ENCODE measurements around the gene COL4A3. TPM values are rescaled to one million over a fixed set of nuclear protein-coding genes. Genes with fewer than 3 reads are reported as not detected.

The COL4A3 gene
- total RNA-seq, 1 experiment from 2014 or later: 0.15 TPM

GRCh38 chr2:227163485-227163997 is 883 bp upstream of the COL4A3 start:
- Histone ChIP-seq H2BK12ac (ENCODE audit: insufficient read length, low read depth, low read length) (no peak overlapping the region), H3K4me2 (ENCODE audit: insufficient read depth, insufficient read length, low read length) (peak overlapping the region; percentile 73), H4K91ac (ENCODE audit: insufficient read length, low read depth, low read length) (no peak overlapping the region), H3T11ph (ENCODE audit: low read length) (no peak overlapping the region), H3K23ac (ENCODE audit: insufficient read length, low read depth, low read length) (no peak overlapping the region), H3K79me2 (ENCODE audit: insufficient read depth, low read length) (no peaks in the 10 kb centered on the region), H3K4me1 (ENCODE audit: insufficient read depth, low read length) (no peaks in the 10 kb centered on the region; the same call in 1 of the 2 replicates), H3K18ac (ENCODE audit: insufficient read length, low read depth, low read length) (no peak overlapping the region), H2BK15ac (ENCODE audit: low read depth, low read length) (no peak overlapping the region), H3K14ac (ENCODE audit: insufficient read depth, low read length) (no peak overlapping the region), H2BK20ac (ENCODE audit: low read depth, low read length, poor library complexity, severe bottlenecking) (no peak overlapping the region), H3K79me1 (ENCODE audit: insufficient read depth, low read depth, low read length, poor library complexity, severe bottlenecking) (no peaks in the 10 kb centered on the region), H2AK5ac (ENCODE audit: insufficient read length, low read length) (no peak overlapping the region), H3K9ac (ENCODE audit: extremely low read depth, insufficient read length, low read length) (no peak overlapping the region), H2BK5ac (ENCODE audit: insufficient read length, low read length) (no peak overlapping the region), H3K27me3 (ENCODE audit: insufficient read depth, low read length) (peaks cover 6% of the 10 kb centered on the region; the same call in 1 of the 2 replicates), H4K5ac (ENCODE audit: insufficient read length, low read depth, low read length) (no peak overlapping the region), H3K56ac (ENCODE audit: insufficient read length, low read depth, low read length) (no peak overlapping the region), H4K8ac (replicated peaks; ENCODE audit: insufficient read length, low read depth, low read length) (no peak overlapping the region), H4K20me1 (ENCODE audit: control insufficient read depth, insufficient read depth, insufficient read length) (no peaks in the 10 kb centered on the region), H3K23me2 (ENCODE audit: insufficient read length, low read depth, low read length, poor library complexity, severe bottlenecking) (peaks cover 14% of the 10 kb centered on the region), H2BK120ac (ENCODE audit: low read depth, low read length, poor library complexity, severe bottlenecking) (no peak overlapping the region), H2AFZ (ENCODE audit: low read length) (no peak overlapping the region), H3K9me3 (ENCODE audit: control insufficient read depth, low read depth, low read length) (no peaks in the 10 kb centered on the region), H3K4ac (ENCODE audit: low read depth, low read length) (no peak overlapping the region), H3K27ac (ENCODE audit: insufficient read length, low read depth, low read length) (no peak overlapping the region)
- Mint-ChIP-seq H3K27ac (no peak overlapping the region), H3K9me3 (no peaks in the 10 kb centered on the region; a peak in 1 of 5 replicates), H3K27me3 (ENCODE audit: low read depth) (peaks cover 60% of the 10 kb centered on the region), H3K4me3 (peak overlapping the region; percentile 72 to 86), H3K36me3 (ENCODE audit: insufficient read depth in 1 of 3, low read depth in 3 of 3) (no peaks in the 10 kb centered on the region; a peak in 1 of 7 replicates), H3K4me1 (peaks cover 10 to 19% of the 10 kb centered on the region in 2 experiments)
- peak; percentile 36 for DNase-seq
- TF ChIP-seq, protein P1, sequence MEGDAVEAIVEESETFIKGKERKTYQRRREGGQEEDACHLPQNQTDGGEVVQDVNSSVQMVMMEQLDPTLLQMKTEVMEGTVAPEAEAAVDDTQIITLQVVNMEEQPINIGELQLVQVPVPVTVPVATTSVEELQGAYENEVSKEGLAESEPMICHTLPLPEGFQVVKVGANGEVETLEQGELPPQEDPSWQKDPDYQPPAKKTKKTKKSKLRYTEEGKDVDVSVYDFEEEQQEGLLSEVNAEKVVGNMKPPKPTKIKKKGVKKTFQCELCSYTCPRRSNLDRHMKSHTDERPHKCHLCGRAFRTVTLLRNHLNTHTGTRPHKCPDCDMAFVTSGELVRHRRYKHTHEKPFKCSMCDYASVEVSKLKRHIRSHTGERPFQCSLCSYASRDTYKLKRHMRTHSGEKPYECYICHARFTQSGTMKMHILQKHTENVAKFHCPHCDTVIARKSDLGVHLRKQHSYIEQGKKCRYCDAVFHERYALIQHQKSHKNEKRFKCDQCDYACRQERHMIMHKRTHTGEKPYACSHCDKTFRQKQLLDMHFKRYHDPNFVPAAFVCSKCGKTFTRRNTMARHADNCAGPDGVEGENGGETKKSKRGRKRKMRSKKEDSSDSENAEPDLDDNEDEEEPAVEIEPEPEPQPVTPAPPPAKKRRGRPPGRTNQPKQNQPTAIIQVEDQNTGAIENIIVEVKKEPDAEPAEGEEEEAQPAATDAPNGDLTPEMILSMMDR (conservative IDR thresholded peaks at IDR 0.05): no peak
- no CpG with 5 or more reads among the region's 20 CpGs for WGBS (ENCODE audit: extremely low coverage, insufficient read length, low lambda C conversion rate)
